ENCODE measurements around the gene OSBPL3. TPM values are rescaled to one million over a fixed set of nuclear protein-coding genes. Genes with fewer than 3 reads are reported as not detected.
"Not testable (repeated sequence)": the region's sequence is repeated elsewhere in the genome, so short reads cannot be mapped to it uniquely, and the experiment has no call there.

OSBPL3 gene
- total RNA-seq, 1 experiment from 2014 or later, result 9.2 TPM

GRCh38 chr7:25025218-25025671 lies 45.3 kb upstream of the OSBPL3 start:
- intact Hi-C loops (cut with micrococcal nuclease; ENCODE audit: unreplicated experiment), result no loop called here
- no peak overlapping the region for H3K4me3 ChIP-seq (ENCODE audit: low read depth in 2 of 2, low read length in 2 of 2)

GRCh38 chr7:25024066-25024465 lies 44.1 kb upstream of the OSBPL3 start:
- TF ChIP-seq REST (IDR thresholded peaks at IDR 0.05; ENCODE audit: insufficient read depth in 1 of 2, low read depth in 2 of 2, low read length in 1 of 2), result no peak
- TF ChIP-seq POLR2AphosphoS5 (IDR thresholded peaks at IDR 0.05; ENCODE audit: low read depth, low read length), result no peak
- TF ChIP-seq TCF7L2 (IDR thresholded peaks at IDR 0.05; ENCODE audit: low read depth, low read length), result no peak
- Histone ChIP-seq H3K27ac (ENCODE audit: low read length) (no peak overlapping the region), H3K4me1 (ENCODE audit: control insufficient read depth, insufficient read depth, low read length) (peaks cover 5% of the 10 kb centered on the region; the same call in 1 of the 2 replicates), H3K9me3 (ENCODE audit: control insufficient read depth, insufficient read depth, low read depth, low read length) (no peaks in the 10 kb centered on the region), H3K27me3 (ENCODE audit: control insufficient read depth, insufficient read depth, low read length) (no peaks in the 10 kb centered on the region), H3K36me3 (ENCODE audit: control insufficient read depth, insufficient read depth, low read length) (no peaks in the 10 kb centered on the region), H3K4me3 (ENCODE audit: low read depth in 2 of 2, low read length in 2 of 2) (no peak overlapping the region)
- DNase-seq (ENCODE audit: low read depth, low spot score) (no peak), ATAC-seq (no peak)
- ChIA-PET POLR2A (no interaction called here), CTCF (no interaction called here)
- no TSS peak for BruUV-seq (replicated peaks)
- intact Hi-C loops (cut with micrococcal nuclease; ENCODE audit: unreplicated experiment) (no loop called here), in situ Hi-C loops (cut with HindIII; ENCODE audit: low pct_unique_long_range_greater_than_20kb, low sequenced_read_pairs) (no loop called here)

More at GRCh38 chr7:25025218-25025671, 45.3 kb upstream of the OSBPL3 start:
- ChIA-PET POLR2A (interaction anchor here (0.6 kb wide), 1 partner anchor 1661 kb away, joined by 3 read pairs; no protein-coding TSS in a partner anchor), CTCF (no interaction called here)
- BruUV-seq (replicated peaks), result no TSS peak
- H3K9me3 ChIP-seq (ENCODE audit: control insufficient read depth, insufficient read depth, low read depth, low read length), result no peaks in the 10 kb centered on the region
- H3K4me1 ChIP-seq (ENCODE audit: control insufficient read depth, insufficient read depth, low read length), result peaks cover 5% of the 10 kb centered on the region; the same call in 1 of the 2 replicates
- no peaks in the 10 kb centered on the region for H3K27me3 ChIP-seq (ENCODE audit: control insufficient read depth, insufficient read depth, low read length)
- ATAC-seq (peak; percentile 85), DNase-seq (ENCODE audit: low read depth, low spot score) (peak; percentile 25)
- TF ChIP-seq REST (IDR thresholded peaks at IDR 0.05; ENCODE audit: insufficient read depth in 1 of 2, low read depth in 2 of 2, low read length in 1 of 2), result no peak
- TF ChIP-seq TCF7L2 (IDR thresholded peaks at IDR 0.05; ENCODE audit: low read depth, low read length), result no peak
- TF ChIP-seq SIN3A (IDR thresholded peaks at IDR 0.05; ENCODE audit: borderline replicate concordance, insufficient read depth, low read depth, low read length), result no peak
- TF ChIP-seq CTCF (IDR thresholded peaks at IDR 0.05), result no peak
- no peak for TF ChIP-seq POLR2AphosphoS5 (IDR thresholded peaks at IDR 0.05; ENCODE audit: low read depth, low read length)
- no peak overlapping the region for H3K27ac ChIP-seq (ENCODE audit: low read length)
- no peaks in the 10 kb centered on the region for H3K36me3 ChIP-seq (ENCODE audit: control insufficient read depth, insufficient read depth, low read length)
- in situ Hi-C loops (cut with HindIII; ENCODE audit: low pct_unique_long_range_greater_than_20kb, low sequenced_read_pairs), result no loop called here

- CTCF ChIA-PET; H3K4me1 ChIP-seq (ENCODE audit: control insufficient read depth, insufficient read depth, low read length); H3K9me3 ChIP-seq (ENCODE audit: control insufficient read depth, insufficient read depth, low read depth, low read length); BruUV-seq (replicated peaks); in situ Hi-C loops (cut with HindIII; ENCODE audit: low pct_unique_long_range_greater_than_20kb, low sequenced_read_pairs); H3K27ac ChIP-seq (ENCODE audit: low read length); ATAC-seq; H3K4me3 ChIP-seq (ENCODE audit: low read depth in 2 of 2, low read length in 2 of 2); H3K36me3 ChIP-seq (ENCODE audit: control insufficient read depth, insufficient read depth, low read length); intact Hi-C loops (cut with micrococcal nuclease; ENCODE audit: unreplicated experiment); H3K27me3 ChIP-seq (ENCODE audit: control insufficient read depth, insufficient read depth, low read length); DNase-seq (ENCODE audit: low read depth, low spot score): not testable (repeated sequence)
- POLR2A ChIA-PET, result interaction anchor here (0.5 kb wide), 1 partner anchor 34 kb away, joined by 6 read pairs; no protein-coding TSS in a partner anchor
These were observed 37.7 kb upstream of the OSBPL3 start for GRCh38 chr7:25017671-25018070.

Data from Panc1 (cell line).